ENCODE data around the gene WDR4. TPM values are rescaled to one million over a fixed set of nuclear protein-coding genes. Genes with fewer than 3 reads are reported as not detected.

The WDR4 gene
- total RNA-seq, 4 donors from 2014 or later = 4.1 to 20.8 (median 17.2) TPM

- TF ChIP-seq CTCF (IDR thresholded peaks at IDR 0.05) (no peak), POLR2A (IDR thresholded peaks at IDR 0.05) (no peak)
- no peak overlapping the region for H3K27ac ChIP-seq
- H3K27me3 ChIP-seq = peaks cover 0 to 70% (median 0%) of the 10 kb centered on the region in 4 donors
- H3K36me3 ChIP-seq = no peaks in the 10 kb centered on the region
- H3K9me3 ChIP-seq = no peaks in the 10 kb centered on the region
- H3K4me1 ChIP-seq = peaks cover 0 to 4% (median 0%) of the 10 kb centered on the region in 3 donors
- no peak for DNase-seq
- 79 to 86% methylated on average over 5 to 8 of the region's 9 CpGs for WGBS, 2 donors
- intact Hi-C loops (cut with DNase I) = no loop called here
- no peak overlapping the region for H3K4me3 ChIP-seq
These were observed 49.9 kb downstream of the WDR4 start for GRCh38 chr21:42829417-42829816.

GRCh38 chr21:42827588-42827987 lies 51.8 kb downstream of the WDR4 start:
- 68 to 77% methylated on average over 2 of the region's 2 CpGs for WGBS, 2 donors
- no peaks in the 10 kb centered on the region for H3K9me3 ChIP-seq
- intact Hi-C loops (cut with DNase I) = no loop called here
- H3K36me3 ChIP-seq = no peaks in the 10 kb centered on the region
- H3K4me3 ChIP-seq = no peak overlapping the region
- TF ChIP-seq POLR2A (IDR thresholded peaks at IDR 0.05) (no peak), CTCF (IDR thresholded peaks at IDR 0.05) (no peak)
- H3K27ac ChIP-seq = no peak overlapping the region
- peaks cover 0 to 70% (median 0%) of the 10 kb centered on the region in 4 donors for H3K27me3 ChIP-seq
- no peak for DNase-seq
- peaks cover 0 to 4% (median 0%) of the 10 kb centered on the region in 3 donors for H3K4me1 ChIP-seq

GRCh38 chr21:42820616-42821465 lies 58.5 kb downstream of the WDR4 start:
- 84 to 90% methylated on average over 5 to 8 of the region's 8 CpGs for WGBS, 2 donors
- TF ChIP-seq POLR2A (IDR thresholded peaks at IDR 0.05) (no peak), CTCF (IDR thresholded peaks at IDR 0.05) (no peak)
- Histone ChIP-seq H3K27ac (no peak overlapping the region), H3K4me3 (no peak overlapping the region), H3K4me1 (no peaks in the 10 kb centered on the region), H3K36me3 (no peaks in the 10 kb centered on the region), H3K9me3 (no peaks in the 10 kb centered on the region), H3K27me3 (peaks cover 0 to 47% (median 2%) of the 10 kb centered on the region in 4 donors)
- intact Hi-C loops (cut with DNase I) = no loop called here
- DNase-seq = no peak

DNA sequence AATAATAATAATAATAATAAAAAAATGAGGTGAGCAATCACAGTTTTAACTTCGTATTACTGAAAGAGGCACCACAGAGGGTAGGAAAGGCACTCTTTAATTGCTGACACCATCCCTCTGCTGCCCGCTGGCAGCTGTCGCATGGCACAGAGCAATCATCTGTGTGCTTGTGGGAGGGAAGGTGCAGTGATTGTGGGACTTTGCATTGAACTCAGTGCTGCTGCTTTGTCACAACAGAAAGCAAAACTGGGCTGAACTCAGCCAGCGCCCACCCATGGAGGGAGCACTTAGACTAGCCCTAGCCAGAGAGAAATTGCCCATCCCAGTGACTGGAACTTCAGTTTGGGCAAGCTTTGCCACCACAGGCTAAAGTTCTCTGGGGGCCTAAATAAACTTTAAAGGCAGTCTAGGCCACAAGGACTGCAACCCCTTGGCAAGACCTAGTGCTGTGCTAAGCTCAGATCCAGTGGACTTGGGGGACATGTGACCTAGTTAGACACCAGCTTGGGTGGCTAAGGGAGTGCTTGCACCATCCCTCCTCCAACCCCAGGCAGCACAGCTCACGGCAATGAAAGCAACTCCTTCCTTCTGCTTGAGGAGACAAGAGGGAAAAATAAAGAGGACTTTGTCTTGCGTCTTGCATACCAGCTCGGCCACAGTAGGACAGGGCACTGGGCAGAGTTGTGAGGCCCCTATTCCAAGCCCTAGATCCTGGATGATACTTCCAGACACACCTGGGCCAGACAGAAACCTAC lies 59.3 kb downstream of the WDR4 start:
- Histone ChIP-seq H3K4me1 (no peaks in the 10 kb centered on the region), H3K36me3 (no peaks in the 10 kb centered on the region), H3K4me3 (no peak overlapping the region), H3K27ac (no peak overlapping the region), H3K9me3 (no peaks in the 10 kb centered on the region), H3K27me3 (peaks cover 0 to 43% (median 2%) of the 10 kb centered on the region in 4 donors)
- no peak for DNase-seq
- 92 to 93% methylated on average over 5 to 7 of the region's 7 CpGs for WGBS, 2 donors
- intact Hi-C loops (cut with DNase I) = loop anchor here (5.0 kb wide), 1 partner anchor 228 kb away; no protein-coding TSS in a partner anchor
- TF ChIP-seq POLR2A (IDR thresholded peaks at IDR 0.05) (no peak), CTCF (IDR thresholded peaks at IDR 0.05) (no peak)

- no peak overlapping the region for H3K27ac ChIP-seq
- no peak for DNase-seq
- H3K9me3 ChIP-seq = no peaks in the 10 kb centered on the region
- H3K36me3 ChIP-seq = no peaks in the 10 kb centered on the region
- peaks cover 0 to 43% (median 2%) of the 10 kb centered on the region in 4 donors for H3K27me3 ChIP-seq
- TF ChIP-seq CTCF (IDR thresholded peaks at IDR 0.05) (peak; percentile 41 to 96 (median 94)), POLR2A (IDR thresholded peaks at IDR 0.05) (no peak)
- H3K4me3 ChIP-seq = no peak overlapping the region
- WGBS, 2 donors = 32 to 33% methylated on average over 1 to 2 of the region's 2 CpGs
- intact Hi-C loops (cut with DNase I) = loop anchor here (5.0 kb wide), 1 partner anchor 226 kb away; no protein-coding TSS in a partner anchor
- peaks cover 0 to 7% (median 0%) of the 10 kb centered on the region in 3 donors for H3K4me1 ChIP-seq
These were observed 61.0 kb downstream of the WDR4 start for GRCh38 chr21:42818328-42818749.
